GM21528 (cell line): ENCODE data around the gene TNIK.
A peak's percentile ranks its signal among the peaks of the same experiment; 100 is the strongest.
"Not testable (repeated sequence)": the region's sequence is repeated elsewhere in the genome, so short reads cannot be mapped to it uniquely, and the experiment has no call there.

Experiments
- ATAC-seq: cut with Tn5 transposase; IDR thresholded peaks from one replicate; pipeline ENCODE4 v1.9.1; 2021; ENCODE audit warnings: mild to moderate bottlenecking, moderate library complexity; ENCODE audit not compliant: unreplicated experiment, low FRiP score

Gene TNIK

DNA sequence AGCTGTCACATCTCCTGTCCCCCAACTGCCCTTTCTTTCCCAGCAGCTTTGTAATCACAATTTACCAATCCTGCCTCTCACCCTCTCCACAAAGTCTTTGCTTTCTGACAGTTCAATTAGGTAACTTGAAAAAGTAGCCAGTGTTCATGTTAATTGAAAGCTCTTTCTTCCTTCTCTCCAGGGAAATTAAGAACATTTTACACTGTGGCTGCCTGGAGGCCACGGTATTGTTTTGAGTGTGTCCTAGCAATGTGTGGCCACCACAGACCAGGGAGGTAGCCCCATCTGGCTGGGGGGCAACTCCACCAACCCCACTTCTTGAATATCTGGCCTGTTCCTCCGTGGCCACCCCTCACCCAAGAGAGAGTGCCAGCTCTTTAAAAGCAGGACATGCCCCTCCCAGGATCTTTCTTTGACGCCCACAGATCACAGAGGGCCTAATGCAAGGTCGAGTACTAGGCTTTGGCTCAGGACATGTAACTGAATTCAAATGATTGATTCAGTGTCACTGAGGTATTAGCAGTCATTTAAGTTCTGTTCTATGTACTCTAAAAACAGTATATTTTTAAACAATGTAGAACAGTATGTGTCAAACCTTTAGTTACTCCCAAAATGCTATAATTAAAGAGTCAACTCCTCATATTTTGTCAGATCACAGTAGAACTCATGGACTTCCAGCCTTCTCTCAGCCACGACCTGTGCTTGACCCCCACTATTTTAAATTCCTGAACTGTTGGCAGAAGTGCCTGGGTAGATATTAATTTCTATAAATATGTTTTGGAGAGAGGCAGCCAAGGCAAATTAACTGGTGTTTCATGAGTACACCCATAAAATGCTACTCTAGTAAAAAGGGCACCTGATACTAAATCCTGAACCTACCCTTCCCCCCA, 164.5 kb downstream of the TNIK start:
- no peak for ATAC-seq

DNA sequence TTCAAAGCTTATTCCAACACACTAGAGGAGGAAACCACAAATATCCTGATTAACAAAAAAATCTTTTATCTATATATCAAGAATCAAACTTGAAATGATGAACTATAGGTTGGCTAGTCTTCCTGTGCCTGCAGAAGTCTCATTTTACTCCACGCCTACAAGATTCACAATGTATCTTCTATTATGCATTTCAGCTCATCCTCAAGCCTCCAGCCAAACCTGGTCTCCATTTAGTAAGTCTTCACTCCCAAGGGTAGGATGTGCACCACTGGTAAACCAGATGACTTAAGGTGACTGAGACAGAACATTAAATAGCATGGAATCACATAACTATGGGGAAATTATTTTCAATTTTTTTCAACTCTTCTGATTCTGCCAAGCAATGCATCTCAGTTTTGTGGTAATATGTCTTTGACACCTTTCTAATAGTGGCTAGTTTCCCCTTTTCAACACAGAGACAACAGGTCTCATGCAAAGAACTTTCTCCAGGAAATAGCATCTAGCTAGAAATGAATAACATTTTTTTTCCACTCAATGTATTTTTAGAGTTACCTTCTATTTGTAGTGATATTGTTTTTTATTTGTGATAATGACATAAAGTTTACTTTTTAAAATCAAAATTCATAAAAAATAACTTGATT, 166.9 kb downstream of the TNIK start:
- ATAC-seq, result no peak

DNA sequence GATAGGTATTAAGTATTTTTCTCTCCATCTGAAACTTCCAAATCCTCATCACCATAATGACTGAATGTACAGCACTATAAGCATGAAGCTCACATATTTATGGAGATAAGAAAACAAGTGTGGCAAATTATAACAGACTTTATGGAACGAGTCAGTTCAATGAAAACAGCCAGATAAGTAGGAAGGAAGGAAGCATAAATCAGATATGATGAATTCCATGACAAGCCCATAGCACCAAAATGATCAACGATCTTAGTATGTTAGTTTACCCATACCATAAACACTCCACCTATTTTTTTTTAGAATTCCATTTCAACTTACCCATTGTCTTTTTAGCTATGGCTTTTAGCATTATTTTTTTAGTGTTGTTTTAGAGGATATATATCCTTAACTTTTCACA, 169.5 kb downstream of the TNIK start:
- no peak for ATAC-seq

DNA sequence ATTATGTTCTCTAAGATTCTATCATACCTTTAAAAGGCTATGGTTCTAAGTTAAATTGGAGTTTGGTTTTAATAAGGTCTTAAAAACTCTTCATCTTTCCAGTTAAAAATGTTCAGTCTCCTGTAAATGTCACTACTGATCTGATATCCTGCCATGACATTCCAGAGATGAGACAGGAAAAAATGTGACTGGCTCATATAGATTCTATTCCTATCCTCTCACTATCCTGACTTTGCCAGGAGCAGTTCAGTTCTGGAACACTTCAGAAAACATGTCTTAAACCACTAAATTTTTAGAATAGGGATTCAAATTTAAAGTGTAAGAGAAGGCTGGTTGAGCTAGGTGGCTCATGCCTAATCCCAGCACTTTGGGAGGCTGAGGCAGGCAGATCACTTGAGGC, 170.9 kb downstream of the TNIK start:
- no peak for ATAC-seq

DNA sequence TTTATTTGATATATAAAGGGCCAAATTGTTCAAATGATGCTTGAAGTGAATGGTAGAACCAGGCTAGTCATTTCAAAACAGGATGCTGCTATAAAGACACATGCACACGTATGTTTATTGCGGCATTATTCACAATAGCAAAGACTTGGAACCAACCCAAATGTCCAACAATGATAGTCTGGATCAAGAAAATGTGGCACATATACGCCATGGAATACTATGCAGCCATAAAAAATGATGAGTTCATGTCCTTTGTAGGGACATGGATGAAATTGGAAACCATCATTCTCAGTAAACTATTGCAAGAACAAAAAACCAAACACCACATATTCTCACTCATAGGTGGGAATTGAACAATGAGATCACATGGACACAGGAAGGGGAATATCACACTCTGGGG, 172.4 kb downstream of the TNIK start:
- not testable (repeated sequence) for ATAC-seq

DNA sequence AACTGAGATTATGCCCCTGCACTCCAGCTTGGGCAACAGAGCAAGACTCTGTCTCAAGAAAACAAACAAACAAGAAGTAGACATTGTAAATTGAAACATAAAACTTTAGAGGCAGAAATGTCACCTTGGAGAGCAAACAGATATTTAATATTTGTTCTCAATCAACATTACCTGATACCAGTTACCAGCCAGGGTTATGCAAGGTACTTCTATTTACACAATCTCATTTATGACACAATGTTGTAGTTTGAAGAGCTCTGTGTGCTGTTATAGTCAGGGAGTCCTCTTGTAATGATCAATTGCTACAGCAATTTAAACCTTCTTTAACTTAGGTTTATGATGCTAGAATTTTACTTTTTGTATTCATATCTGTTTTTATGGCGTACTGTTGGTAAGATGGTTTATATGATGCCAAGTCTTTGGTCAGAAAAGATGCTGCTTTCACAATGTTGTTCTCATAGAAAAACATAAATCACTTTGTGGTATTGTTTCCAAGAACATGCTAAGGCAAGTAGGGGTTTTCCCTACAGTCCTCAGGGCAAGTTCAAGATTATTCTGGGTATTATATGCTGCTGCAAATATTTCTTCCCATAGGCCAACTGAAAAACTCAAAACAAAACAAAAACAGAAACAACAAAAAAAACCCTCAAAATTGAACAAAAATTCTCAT, 173.5 kb downstream of the TNIK start:
- peak; percentile 47 for ATAC-seq

DNA sequence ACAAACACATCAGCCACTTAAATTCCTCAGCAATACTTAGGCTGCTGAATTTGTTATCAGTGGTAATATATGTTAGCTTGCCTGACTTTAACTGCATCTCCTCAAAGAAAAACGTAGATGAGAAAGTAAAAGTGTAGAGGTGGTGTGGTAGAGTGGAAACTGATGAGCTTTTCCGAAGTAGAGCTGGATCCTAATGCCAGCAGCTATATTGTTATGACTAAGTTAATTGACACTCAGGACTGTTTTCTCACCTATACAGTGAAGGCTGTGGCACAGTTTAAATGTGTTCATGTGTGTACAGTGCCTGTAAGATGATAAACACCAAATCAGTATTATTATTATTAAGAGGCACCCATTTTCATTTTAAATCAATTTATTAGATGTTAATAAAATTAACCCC, 174.9 kb downstream of the TNIK start:
- no peak for ATAC-seq

DNA sequence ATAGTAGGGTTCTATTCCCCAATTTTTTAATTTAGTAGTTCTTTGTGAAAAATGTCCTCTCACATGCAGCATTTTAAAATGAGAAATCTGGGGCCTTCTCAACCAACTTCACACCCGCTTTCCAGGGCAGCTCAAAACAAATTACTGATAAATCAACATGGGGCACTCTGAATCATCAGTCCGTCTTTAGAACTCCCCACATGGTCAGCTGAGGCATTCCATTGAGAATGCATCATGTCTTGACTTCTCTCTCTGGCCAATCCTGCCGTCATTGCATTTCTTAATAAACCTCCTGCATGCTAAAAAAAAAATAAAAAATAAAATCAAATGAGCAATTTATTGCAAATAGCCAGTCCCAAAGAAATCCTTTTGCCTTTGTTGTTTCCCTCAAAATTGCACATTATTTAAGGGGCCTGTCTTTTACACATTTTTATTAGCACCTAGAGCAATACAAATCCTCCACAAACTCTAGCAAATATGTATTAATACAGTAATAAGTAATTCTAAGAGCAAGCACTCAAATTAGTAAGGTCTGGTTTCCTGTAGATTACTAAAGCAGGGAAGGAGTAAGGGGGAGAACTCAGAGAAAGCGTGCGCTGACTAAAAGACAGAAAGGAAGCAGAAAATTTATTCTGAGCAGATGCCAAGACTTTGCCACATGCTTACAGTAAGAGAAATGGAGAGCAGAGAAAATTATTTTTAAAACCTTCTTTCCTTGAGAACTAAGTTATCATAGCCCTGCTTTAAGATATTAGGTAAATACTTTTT, 175.7 kb downstream of the TNIK start:
- peak; percentile 43 for ATAC-seq

DNA sequence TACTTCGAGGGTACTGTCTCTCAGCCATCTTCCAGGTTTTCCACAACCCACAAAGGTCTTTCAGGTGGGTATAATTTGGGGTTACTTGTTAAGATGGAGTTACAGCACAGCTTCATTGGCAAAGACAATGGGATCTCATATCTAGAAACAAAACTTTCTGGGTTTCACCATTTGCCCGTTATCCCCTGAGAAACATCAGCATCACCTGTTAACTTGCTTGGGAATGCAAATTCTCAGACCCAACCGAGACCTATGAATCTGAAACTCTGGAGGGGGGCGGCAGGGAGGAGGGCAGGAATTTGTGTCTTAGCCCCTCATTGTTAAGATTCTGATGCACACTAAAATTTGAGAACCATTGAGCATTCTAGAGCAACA, 176.4 kb downstream of the TNIK start:
- no peak for ATAC-seq

DNA sequence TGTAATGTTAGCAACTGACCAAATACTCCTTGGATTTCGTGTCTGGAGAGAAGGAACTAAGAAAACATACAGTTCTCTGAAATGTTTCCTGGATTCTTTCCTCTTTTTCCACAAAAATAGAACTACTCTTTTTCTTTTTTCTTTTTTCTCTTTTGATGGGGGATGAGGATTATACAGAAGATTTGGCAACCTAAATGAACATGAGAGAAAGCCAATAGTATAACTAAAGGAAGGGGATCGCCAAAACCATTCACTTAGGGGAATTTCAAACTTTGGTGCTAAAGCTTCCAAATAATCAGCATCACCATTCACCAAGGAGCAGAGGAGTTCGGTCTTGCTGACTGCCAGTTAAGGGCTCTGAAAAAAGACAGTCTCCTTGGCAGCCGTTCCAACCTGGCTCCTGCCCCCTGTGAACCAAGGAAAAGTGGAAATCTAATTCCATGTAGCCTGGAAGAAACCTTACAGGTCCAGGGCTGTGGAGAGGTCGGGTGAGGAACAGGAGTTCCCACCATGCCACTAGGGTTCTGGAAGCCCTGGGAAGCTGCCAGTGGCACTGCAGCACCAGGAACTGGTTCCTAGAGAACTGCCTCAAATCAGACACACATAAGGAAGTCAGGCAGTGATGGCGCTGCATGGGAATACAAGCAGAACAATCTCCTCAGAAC, 176.9 kb downstream of the TNIK start:
- ATAC-seq, result no peak

DNA sequence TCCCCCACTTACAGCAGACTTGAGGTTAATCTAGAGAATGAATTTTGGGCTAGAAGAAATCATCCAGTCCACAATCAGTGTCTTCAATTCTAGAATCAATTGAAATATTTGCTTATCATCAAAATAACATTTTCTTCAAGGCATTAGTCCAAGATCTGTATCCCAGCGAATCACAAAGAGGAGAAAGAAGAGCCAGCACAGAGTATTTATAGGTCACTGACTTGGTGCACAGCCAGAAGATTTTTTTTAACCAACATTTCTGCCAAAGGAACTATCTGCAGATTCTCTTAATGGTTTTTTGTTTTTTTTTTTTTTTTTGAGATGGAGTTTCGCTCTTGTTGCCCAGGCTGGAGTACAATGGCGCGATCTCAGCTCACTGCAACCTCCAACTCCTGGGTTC, 178.2 kb downstream of the TNIK start:
- no peak for ATAC-seq

DNA sequence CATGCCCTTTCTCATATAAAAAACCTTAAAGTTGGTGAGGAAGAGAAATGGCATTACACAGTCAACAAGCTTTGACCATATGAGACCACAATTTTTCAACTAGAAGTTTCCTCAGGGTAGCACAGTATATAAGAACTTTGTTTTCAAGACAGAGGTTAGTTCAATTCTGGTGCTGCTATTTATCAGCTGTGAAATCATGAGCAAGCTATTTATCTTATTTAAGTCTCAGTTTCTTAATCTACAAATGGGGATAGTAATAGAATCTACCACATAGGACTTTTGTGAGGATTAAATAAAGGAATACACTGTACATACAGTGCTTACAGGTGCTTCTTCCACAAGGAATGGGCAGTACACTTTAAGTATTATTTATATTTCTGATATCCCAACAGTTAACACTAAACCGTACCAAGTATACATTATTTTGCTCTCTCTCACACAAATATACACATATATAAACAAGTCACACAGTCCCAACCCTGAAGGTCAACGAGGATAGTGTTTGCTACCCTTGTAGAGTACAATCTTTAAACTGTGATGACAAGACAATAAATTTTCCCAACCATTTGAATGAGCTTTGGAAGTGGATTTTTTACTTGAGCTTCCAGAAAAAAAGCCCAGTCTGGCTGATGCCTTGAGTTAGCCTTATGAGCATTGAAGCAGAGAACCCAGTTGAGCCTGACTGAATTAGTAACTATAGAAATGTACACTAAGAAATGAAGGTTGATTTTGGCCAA, 178.8 kb downstream of the TNIK start:
- ATAC-seq, result no peak

DNA sequence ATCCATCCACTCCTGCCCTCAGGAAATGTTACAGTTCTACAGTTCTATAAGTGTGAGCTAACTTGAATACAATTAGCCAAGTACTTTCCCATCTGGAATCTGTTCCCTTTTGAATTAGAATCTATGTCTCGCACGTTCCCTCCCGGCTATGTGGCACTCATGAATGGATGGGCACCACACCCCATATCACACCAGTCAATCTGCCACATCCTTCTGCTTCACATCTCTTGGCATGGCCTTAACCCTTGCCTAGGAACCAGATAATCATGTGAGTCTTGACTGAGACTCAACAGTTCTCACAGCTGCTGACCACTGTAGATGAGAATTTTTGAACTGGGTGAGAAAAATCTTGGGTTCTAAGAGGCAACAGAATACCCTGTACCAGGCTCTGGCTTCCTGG, 180.2 kb downstream of the TNIK start:
- ATAC-seq, result no peak

DNA sequence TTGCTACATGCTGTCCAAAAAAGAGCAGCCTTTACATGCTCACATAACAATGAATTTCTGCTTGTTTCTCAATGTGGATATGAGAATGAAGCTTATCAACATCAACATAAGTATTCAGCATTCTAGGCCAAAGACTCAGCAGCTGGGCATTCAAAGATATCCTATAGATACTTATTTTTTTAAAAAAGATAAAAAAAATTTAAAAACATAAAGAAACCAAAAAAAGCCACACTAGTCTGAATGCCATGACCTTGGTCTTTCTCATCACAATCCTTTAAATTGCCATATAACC, 182.0 kb downstream of the TNIK start:
- no peak for ATAC-seq

DNA sequence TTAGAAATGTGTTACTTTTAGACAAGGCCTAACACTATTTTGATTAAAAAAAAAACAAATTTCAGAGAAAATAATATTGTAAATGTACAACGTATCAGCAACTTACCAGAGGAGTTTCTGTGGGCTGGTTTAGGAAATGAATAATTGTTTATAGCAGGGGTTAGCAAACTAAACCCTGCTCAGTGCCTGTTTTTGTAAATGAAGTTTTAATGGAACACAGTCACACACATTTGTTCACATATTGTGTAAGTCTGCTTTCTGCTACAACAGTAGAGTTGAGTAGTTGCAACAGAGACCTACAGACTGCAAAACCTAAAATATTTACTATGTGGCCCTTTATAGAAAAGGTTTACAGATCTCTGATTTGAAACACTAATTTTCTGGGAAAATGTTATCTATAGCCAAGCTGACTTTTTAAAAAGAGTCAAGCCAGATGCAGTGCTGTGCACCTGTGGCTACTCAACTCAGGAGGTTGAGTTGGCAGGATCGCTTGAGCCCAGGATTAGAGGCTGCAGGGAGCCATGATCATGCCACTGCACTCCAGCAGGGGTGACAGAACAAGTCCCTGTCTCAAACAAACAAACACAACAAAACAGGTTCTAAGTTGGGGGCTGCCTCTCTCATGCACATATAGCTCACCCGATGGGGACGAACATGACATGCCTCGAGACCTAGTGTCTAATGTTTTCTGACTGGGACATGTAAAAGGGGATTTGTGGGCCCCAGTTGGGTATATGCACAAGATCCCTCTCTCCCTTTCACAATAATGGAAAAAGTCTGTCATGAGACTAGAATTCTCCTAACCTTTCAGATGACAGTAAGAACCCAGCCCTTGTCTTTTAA, 182.5 kb downstream of the TNIK start:
- no peak for ATAC-seq

DNA sequence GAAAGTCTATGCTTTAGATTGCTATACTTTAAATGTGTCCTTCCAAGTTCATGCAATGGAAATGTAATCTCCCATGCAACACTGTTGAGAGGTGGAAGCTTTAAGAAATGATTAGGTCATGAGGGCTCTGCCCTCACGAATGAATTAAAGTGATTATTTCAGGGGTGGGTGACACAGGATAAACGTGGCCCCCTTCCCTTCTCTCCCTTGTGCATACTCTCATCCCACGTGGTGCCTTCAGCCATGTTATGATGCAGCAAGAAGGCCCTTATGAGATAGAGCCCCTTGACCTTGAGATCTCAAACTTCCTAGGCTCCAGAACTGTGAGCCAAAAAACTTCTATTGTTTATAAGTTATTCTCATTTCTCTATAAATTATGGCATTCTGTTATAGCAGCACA, 183.3 kb downstream of the TNIK start:
- no peak for ATAC-seq

DNA sequence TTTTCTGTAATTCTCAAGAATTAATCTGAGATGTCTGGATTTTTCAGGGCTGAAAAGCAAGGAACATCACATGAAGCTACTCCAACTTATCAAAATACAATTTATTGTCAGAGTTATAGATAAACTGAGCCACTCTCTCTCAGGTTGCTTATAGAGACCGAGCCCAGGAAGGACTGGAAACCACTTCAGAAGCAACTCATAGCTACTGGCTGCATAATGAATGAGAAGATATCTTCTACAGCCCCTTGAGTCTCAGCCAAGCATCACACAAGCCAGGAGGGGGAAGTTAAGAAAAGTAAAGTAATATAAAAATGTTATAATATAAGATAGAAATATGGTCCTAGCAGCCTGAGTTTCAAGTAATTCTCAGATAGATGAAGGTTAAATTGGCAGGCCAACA, 186.0 kb downstream of the TNIK start:
- ATAC-seq, result no peak

DNA sequence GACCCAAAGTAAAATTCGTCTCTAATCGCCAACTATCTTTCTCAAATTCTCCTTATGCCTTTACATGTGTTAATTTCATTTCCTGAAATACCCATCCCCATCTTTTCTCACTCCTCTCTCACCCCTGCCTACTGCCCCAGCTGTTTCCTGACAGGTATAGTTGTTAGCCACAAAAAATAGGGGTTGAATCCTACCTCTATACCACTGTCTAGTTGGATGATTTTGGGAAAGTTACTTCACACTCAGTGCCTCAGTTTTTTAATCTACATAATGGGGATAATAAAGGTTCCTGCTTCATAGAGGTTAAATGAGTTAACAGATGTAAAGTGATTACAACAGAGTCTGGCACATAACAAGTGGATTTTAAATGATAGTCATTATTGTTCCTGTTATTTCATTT, 189.7 kb downstream of the TNIK start:
- ATAC-seq, result no peak

DNA sequence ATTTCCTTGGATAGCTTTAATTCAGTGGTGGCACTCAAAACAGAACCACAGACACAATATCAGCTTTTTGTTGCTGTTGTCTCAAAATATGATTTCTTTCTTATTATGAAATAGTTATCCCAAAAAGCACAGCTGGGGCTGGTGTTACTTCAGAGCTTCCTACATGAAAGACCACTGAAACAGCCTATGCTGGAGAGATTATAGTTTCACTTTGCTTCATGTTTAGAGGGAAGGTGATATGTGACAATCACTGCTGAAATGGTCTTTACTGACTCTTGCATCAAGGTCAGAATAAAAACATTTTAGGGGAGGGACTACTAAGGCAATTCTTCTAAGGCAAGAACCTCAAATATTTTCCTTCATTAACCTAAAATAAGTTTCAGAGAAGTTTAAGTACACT, 190.7 kb downstream of the TNIK start:
- ATAC-seq, result no peak
